GOT3 (cell line): Measurements from ENCODE around the gene PDE4C.
A peak's percentile ranks its signal among the peaks of the same experiment; 100 is the strongest.

ENCODE experiments used
- DNase-seq: peaks from one replicate; lab custom pipeline; 2025; ENCODE audit warnings: mixed read lengths; lab: John Stamatoyannopoulos, UW

The PDE4C gene

GRCh38 chr19:18225702-18226468 is at the start of gene PDE4C:
PDE4C (minus strand) TSS chr19:18226438; CDS start chr19:18226415, 23 bp downstream.
- no peak for DNase-seq

GRCh38 chr19:18274781-18275356 is 48.6 kb upstream of the PDE4C start:
- peak; percentile 46 for DNase-seq

GRCh38 chr19:18274219-18274780 is 48.1 kb upstream of the PDE4C start, which contains the start of gene IQCN:
IQCN (minus strand) TSS chr19:18274452; CDS start chr19:18269478, 4,974 bp downstream.
- no peak for DNase-seq

- DNase-seq: no peak
These were observed 47.5 kb upstream of the PDE4C start for GRCh38 chr19:18273561-18274218.

GRCh38 chr19:18271433-18271841 is 45.2 kb upstream of the PDE4C start:
- DNase-seq: no peak

GRCh38 chr19:18270326-18270725 is 44.1 kb upstream of the PDE4C start:
- no peak for DNase-seq

GRCh38 chr19:18269070-18269723 is 43.0 kb upstream of the PDE4C start:
- no peak for DNase-seq

GRCh38 chr19:18266771-18267686 is 40.8 kb upstream of the PDE4C start:
- DNase-seq: no peak

GRCh38 chr19:18265582-18265981 is 39.3 kb upstream of the PDE4C start:
- no peak for DNase-seq

- DNase-seq: no peak
These were observed 38.8 kb upstream of the PDE4C start for GRCh38 chr19:18264971-18265540.

- no peak for DNase-seq
These were observed 38.1 kb upstream of the PDE4C start for GRCh38 chr19:18264137-18264854.

GRCh38 chr19:18263324-18264136 is 37.3 kb upstream of the PDE4C start:
- no peak for DNase-seq

- no peak for DNase-seq
These were observed 36.7 kb upstream of the PDE4C start for GRCh38 chr19:18262917-18263316.

- no peak for DNase-seq
These were observed 35.9 kb upstream of the PDE4C start for GRCh38 chr19:18262144-18262543.

GRCh38 chr19:18261474-18261873 is 35.2 kb upstream of the PDE4C start:
- no peak for DNase-seq

- no peak for DNase-seq
These were observed 33.7 kb upstream of the PDE4C start for GRCh38 chr19:18259893-18260292.

GRCh38 chr19:18257503-18258470 is 31.5 kb upstream of the PDE4C start:
- DNase-seq: no peak
